Fibroblast of lung (primary cell): ENCODE results near the gene CLNK. TPM values are rescaled to one million over a fixed set of nuclear protein-coding genes. Genes with fewer than 3 reads are reported as not detected.

Experiments
- DNase-seq, 2 donors: peaks; one replicate each; pipeline versions ENCODE4 v3.0.0 to v3.0.0-alpha.2; 2010; ENCODE audit warnings: low read depth in 2 of 2
- H2AFZ ChIP-seq: 2 replicates; pipeline ENCODE4 v1.5.1; 2012; ENCODE audit warnings: low read length, control low read depth, inconsistent platforms
- H3K27ac ChIP-seq: 2 replicates; pipeline ENCODE4 v1.5.1; 2011; ENCODE audit warnings: low read length, control low read depth; ENCODE audit not compliant: insufficient read depth
- H3K27me3 ChIP-seq: 2 replicates; pipeline ENCODE4 v1.5.1; 2011; ENCODE audit warnings: mild to moderate bottlenecking, low read length; ENCODE audit not compliant: control insufficient read depth, insufficient read depth
- H3K36me3 ChIP-seq: 2 replicates; pipeline ENCODE4 v1.5.1; 2011; ENCODE audit warnings: low read length; ENCODE audit not compliant: control insufficient read depth, insufficient read depth
- H3K4me1 ChIP-seq: 2 replicates; pipeline ENCODE4 v1.5.1; 2011; ENCODE audit warnings: low read length; ENCODE audit not compliant: control insufficient read depth, insufficient read depth; ENCODE audit errors: extremely low read depth
- H3K4me2 ChIP-seq: 2 replicates; pipeline ENCODE4 v1.5.1; 2011; ENCODE audit warnings: low read length, control low read depth; ENCODE audit not compliant: insufficient read depth; ENCODE audit errors: extremely low read depth
- H3K4me3 ChIP-seq, 4 experiments: fragments of 200-600 bp in 1 of 4; sonication (generic) in 1 of 4; replicated peaks in 1 of 4; 2 replicates each; pipeline ENCODE4 v1.5.1; 2011 to 2016; ENCODE audit warnings: low read length in 4 of 4, low read depth in 3 of 4, mild to moderate bottlenecking in 3 of 4, control low read depth in 2 of 4, inconsistent platforms in 1 of 4, mixed read lengths in 1 of 4; ENCODE audit not compliant: insufficient read depth in 1 of 4; ENCODE audit errors: control extremely low read depth in 1 of 4
- H3K79me2 ChIP-seq: 2 replicates; pipeline ENCODE4 v1.5.1; 2012; ENCODE audit warnings: mild to moderate bottlenecking, low read length, inconsistent platforms; ENCODE audit not compliant: control insufficient read depth, insufficient read depth
- H3K9ac ChIP-seq: 2 replicates; pipeline ENCODE4 v1.5.1; 2011; ENCODE audit warnings: mild to moderate bottlenecking, low read length, control low read depth; ENCODE audit not compliant: insufficient read depth
- H3K9me3 ChIP-seq: 2 replicates; pipeline ENCODE4 v1.5.1; 2012; ENCODE audit warnings: low read depth, low read length; ENCODE audit not compliant: control insufficient read depth, insufficient read depth
- H4K20me1 ChIP-seq: 2 replicates; pipeline ENCODE4 v1.5.1; 2011; ENCODE audit warnings: low read length; ENCODE audit not compliant: control insufficient read depth, insufficient read depth; ENCODE audit errors: extremely low read depth
- EZH2 ChIP-seq: IDR thresholded peaks from 2 replicates; pipeline ENCODE4 v1.5.1; 2012; ENCODE audit warnings: low read length, control low read depth, mild to moderate bottlenecking; ENCODE audit errors: missing control alignments
- polyA plus RNA-seq, 2 donors: library from polyadenylated mRNA; depleted of rRNA in 1 of 2; stranded (reverse) in 1 of 2; unstranded in 1 of 2; fragments of >200 nt; gene quantifications; 2 replicates each; pipeline ENCODE4 v1.2.1, GENCODE V29; 2011 to 2012; ENCODE audit warnings: missing spikeins in 1 of 2
- total RNA-seq: library from RNA; depleted of rRNA; stranded (reverse); fragments of >200 nt; gene quantifications from 2 replicates; pipeline ENCODE4 v1.2.1, GENCODE V29; 2014
- TF ChIP-seq, protein P1 (sequence below), 2 donors: IDR thresholded peaks in 1 of 2; conservative IDR thresholded peaks in 1 of 2; 1 replicate in 1 of 2; 2 replicates in 1 of 2; pipeline ENCODE4 v1.5.1; 2011 to 2012; ENCODE audit warnings: low read length in 2 of 2, control low read depth in 1 of 2, inconsistent platforms in 1 of 2, low read depth in 1 of 2, mild to moderate bottlenecking in 1 of 2

CLNK gene
- total and polyA plus RNA-seq, 2 donors (not counting 1 experiment from before 2014, with no cell fraction given) = not detected

DNA sequence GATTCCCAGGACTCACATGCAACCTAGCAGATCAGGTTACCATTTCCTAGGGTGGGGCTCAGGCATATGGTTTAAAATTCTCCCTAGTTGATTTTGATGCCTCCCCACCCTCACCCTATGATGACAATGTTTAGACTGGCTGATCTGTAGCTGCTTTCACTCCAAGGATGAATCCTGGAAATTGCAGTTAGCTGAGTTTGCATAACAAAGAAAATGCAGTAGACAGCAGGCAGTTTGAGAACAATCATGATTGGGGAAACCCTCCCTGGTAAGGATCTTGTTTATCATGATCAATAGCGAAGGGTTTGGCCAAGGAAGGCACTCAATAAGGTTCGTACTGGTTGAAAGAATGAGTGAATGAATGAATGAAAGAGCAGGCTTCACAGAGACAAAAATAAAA lies 229.4 kb downstream of the CLNK start:
- Histone ChIP-seq H3K36me3 (peaks cover 12% of the 10 kb centered on the region), H3K4me3 (no peak overlapping the region)
- no peak for DNase-seq

DNA sequence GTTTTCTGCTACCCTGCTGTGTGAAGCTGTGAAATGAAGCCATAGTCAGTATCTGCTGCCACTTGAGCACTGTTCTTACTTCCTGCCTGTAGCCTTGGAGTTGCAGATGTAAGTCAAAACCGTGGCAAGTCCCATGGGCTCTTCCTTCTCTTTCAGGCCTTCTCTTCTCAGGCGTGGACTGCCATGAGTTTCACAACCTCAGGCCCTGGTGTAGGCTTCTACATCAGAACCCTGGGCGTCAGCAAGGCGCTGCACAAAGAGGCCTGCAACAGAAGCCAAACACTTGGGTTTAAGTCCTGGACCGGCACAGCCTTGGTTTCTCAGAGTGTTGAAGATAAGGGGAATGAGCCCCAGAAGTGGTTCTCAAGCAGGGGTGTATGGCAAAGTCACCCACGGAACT lies 229.8 kb downstream of the CLNK start:
- Histone ChIP-seq H3K9ac (no peak overlapping the region), H3K36me3 (peaks cover 12% of the 10 kb centered on the region), H3K4me2 (no peak overlapping the region), H3K79me2 (peaks cover 13% of the 10 kb centered on the region), H3K27me3 (no peaks in the 10 kb centered on the region), H3K27ac (no peak overlapping the region), H2AFZ (no peak overlapping the region), H3K4me1 (no peaks in the 10 kb centered on the region), H3K4me3 (no peak overlapping the region), H3K9me3 (no peaks in the 10 kb centered on the region), H4K20me1 (no peaks in the 10 kb centered on the region)
- TF ChIP-seq, protein P1, sequence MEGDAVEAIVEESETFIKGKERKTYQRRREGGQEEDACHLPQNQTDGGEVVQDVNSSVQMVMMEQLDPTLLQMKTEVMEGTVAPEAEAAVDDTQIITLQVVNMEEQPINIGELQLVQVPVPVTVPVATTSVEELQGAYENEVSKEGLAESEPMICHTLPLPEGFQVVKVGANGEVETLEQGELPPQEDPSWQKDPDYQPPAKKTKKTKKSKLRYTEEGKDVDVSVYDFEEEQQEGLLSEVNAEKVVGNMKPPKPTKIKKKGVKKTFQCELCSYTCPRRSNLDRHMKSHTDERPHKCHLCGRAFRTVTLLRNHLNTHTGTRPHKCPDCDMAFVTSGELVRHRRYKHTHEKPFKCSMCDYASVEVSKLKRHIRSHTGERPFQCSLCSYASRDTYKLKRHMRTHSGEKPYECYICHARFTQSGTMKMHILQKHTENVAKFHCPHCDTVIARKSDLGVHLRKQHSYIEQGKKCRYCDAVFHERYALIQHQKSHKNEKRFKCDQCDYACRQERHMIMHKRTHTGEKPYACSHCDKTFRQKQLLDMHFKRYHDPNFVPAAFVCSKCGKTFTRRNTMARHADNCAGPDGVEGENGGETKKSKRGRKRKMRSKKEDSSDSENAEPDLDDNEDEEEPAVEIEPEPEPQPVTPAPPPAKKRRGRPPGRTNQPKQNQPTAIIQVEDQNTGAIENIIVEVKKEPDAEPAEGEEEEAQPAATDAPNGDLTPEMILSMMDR (conservative IDR thresholded peaks at IDR 0.05 in 1 of 2, IDR thresholded peaks at IDR 0.05 in 1 of 2; ENCODE audit: low read depth in 1 of 2, low read length in 2 of 2) = no peak
- no peak for TF ChIP-seq EZH2
- DNase-seq = no peak

More for the DNA sequence above, 229.4 kb downstream of the CLNK start:
- H2AFZ ChIP-seq = no peak overlapping the region
- H3K9me3 ChIP-seq = no peaks in the 10 kb centered on the region
- H3K27ac ChIP-seq = no peak overlapping the region
- no peak overlapping the region for H3K4me2 ChIP-seq
- H3K79me2 ChIP-seq = peaks cover 13% of the 10 kb centered on the region
- no peaks in the 10 kb centered on the region for H3K4me1 ChIP-seq
- no peaks in the 10 kb centered on the region for H3K27me3 ChIP-seq
- no peak overlapping the region for H3K9ac ChIP-seq
- no peaks in the 10 kb centered on the region for H4K20me1 ChIP-seq
- TF ChIP-seq, protein P1 (conservative IDR thresholded peaks at IDR 0.05 in 1 of 2, IDR thresholded peaks at IDR 0.05 in 1 of 2; ENCODE audit: low read depth in 1 of 2, low read length in 2 of 2) = no peak
- no peak for TF ChIP-seq EZH2

DNA sequence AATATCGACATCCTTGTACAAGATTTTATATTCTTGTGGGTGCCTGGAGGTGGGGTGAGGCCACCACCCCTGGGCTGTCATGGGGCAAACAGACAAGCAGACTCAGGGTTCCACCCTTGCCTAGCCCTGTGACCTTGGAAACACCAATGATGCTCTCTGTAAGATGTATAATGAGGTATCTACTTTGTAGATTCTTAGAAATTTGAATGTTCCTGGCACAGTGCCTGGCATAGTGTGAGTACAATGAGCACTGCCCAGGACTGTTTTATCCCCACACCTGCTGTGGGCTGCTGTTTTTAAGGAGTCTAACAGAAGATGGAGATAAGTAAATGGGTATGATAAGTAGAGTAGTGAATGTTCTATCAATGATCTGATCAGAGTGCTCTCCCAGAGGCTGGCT lies 230.4 kb downstream of the CLNK start:
- DNase-seq = no peak
- Histone ChIP-seq H3K27ac (no peak overlapping the region), H3K27me3 (no peaks in the 10 kb centered on the region), H3K9ac (no peak overlapping the region), H3K79me2 (peaks cover 13% of the 10 kb centered on the region), H3K9me3 (no peaks in the 10 kb centered on the region), H2AFZ (no peak overlapping the region), H3K36me3 (peaks cover 12% of the 10 kb centered on the region), H3K4me2 (no peak overlapping the region), H4K20me1 (no peaks in the 10 kb centered on the region), H3K4me1 (no peaks in the 10 kb centered on the region), H3K4me3 (no peak overlapping the region)
- TF ChIP-seq, protein P1 (conservative IDR thresholded peaks at IDR 0.05 in 1 of 2, IDR thresholded peaks at IDR 0.05 in 1 of 2; ENCODE audit: low read depth in 1 of 2, low read length in 2 of 2) = no peak
